ENCODE results near the gene PBX2.
"Not testable (repeated sequence)": the region's sequence is repeated elsewhere in the genome, so short reads cannot be mapped to it uniquely, and the experiment has no call there.

PBX2 gene

GRCh38 chr6:32190054-32190851, at the start of gene PBX2:
TSS of gene PBX2 (minus strand) at chr6:32190202. CDS start at chr6:32189915, 287 bp downstream.
- DNase-seq: peak; percentile 98

- no peak for DNase-seq
Observed at GRCh38 chr6:32239462-32239861, 49.5 kb upstream of the PBX2 start.

GRCh38 chr6:32234934-32235333, 44.9 kb upstream of the PBX2 start:
- no peak for DNase-seq

- DNase-seq: no peak
Observed at GRCh38 chr6:32226434-32226833, 36.4 kb upstream of the PBX2 start.

GRCh38 chr6:32224696-32225095, 34.7 kb upstream of the PBX2 start:
- no peak for DNase-seq

GRCh38 chr6:32223258-32224235, 33.5 kb upstream of the PBX2 start, which contains the start of gene NOTCH4:
TSS of gene NOTCH4 (minus strand) at chr6:32224067. CDS start at chr6:32223928, 139 bp downstream.
- no peak for DNase-seq

GRCh38 chr6:32222333-32223230, 32.6 kb upstream of the PBX2 start:
- DNase-seq: no peak

- no peak for DNase-seq
Observed at GRCh38 chr6:32220021-32220420, 30.0 kb upstream of the PBX2 start.

- DNase-seq: no peak
Observed at GRCh38 chr6:32218167-32218566, 28.2 kb upstream of the PBX2 start.

- DNase-seq: no peak
Observed at GRCh38 chr6:32216998-32217397, 27.0 kb upstream of the PBX2 start.

- no peak for DNase-seq
Observed at GRCh38 chr6:32216285-32216684, 26.3 kb upstream of the PBX2 start.

- no peak for DNase-seq
Observed at GRCh38 chr6:32215617-32216016, 25.6 kb upstream of the PBX2 start.

GRCh38 chr6:32214126-32214525, 24.1 kb upstream of the PBX2 start:
- no peak for DNase-seq

GRCh38 chr6:32213649-32214048, 23.6 kb upstream of the PBX2 start:
- DNase-seq: no peak

GRCh38 chr6:32212076-32212760, 22.2 kb upstream of the PBX2 start:
- DNase-seq: no peak

- not testable (repeated sequence) for DNase-seq
Observed at GRCh38 chr6:32211432-32211831, 21.4 kb upstream of the PBX2 start.

GRCh38 chr6:32210191-32210601, 20.2 kb upstream of the PBX2 start:
- DNase-seq: no peak

- DNase-seq: no peak
Observed at GRCh38 chr6:32208996-32209395, 19.0 kb upstream of the PBX2 start.

GRCh38 chr6:32204268-32204715, 14.3 kb upstream of the PBX2 start:
- DNase-seq: no peak

- no peak for DNase-seq
Observed at GRCh38 chr6:32203426-32204267, 13.6 kb upstream of the PBX2 start.

GRCh38 chr6:32202186-32202585, 12.2 kb upstream of the PBX2 start:
- no peak for DNase-seq
